ENCODE results near the gene CDHR2.
A peak's percentile ranks its signal among the peaks of the same experiment; 100 is the strongest.
"Not testable (repeated sequence)": the region's sequence is repeated elsewhere in the genome, so short reads cannot be mapped to it uniquely, and the experiment has no call there.

The CDHR2 gene

GRCh38 chr5:176596689-176597416 lies 47.7 kb downstream of the CDHR2 start:
- peak; percentile 51 for DNase-seq (ENCODE audit: low read depth)

GRCh38 chr5:176597417-176598389 lies 48.6 kb downstream of the CDHR2 start:
- no peak for DNase-seq (ENCODE audit: low read depth)

- not testable (repeated sequence) for DNase-seq (ENCODE audit: low read depth)
These were observed 50.7 kb downstream of the CDHR2 start for GRCh38 chr5:176599749-176600430.

GRCh38 chr5:176601901-176602482 lies 52.9 kb downstream of the CDHR2 start:
- DNase-seq (ENCODE audit: low read depth): no peak

GRCh38 chr5:176603091-176603490 lies 53.9 kb downstream of the CDHR2 start:
- no peak for DNase-seq (ENCODE audit: low read depth)

- no peak for DNase-seq (ENCODE audit: low read depth)
These were observed 56.9 kb downstream of the CDHR2 start for GRCh38 chr5:176606032-176606431.

GRCh38 chr5:176606875-176607274 lies 57.7 kb downstream of the CDHR2 start:
- DNase-seq (ENCODE audit: low read depth): no peak

- no peak for DNase-seq (ENCODE audit: low read depth)
These were observed 59.1 kb downstream of the CDHR2 start for GRCh38 chr5:176608142-176608705.

- DNase-seq (ENCODE audit: low read depth): no peak
These were observed 60.0 kb downstream of the CDHR2 start for GRCh38 chr5:176608937-176609723.

- peak; percentile 58 for DNase-seq (ENCODE audit: low read depth)
These were observed 60.7 kb downstream of the CDHR2 start, which contains the start of gene GPRIN1 for GRCh38 chr5:176609724-176610434. TSS of gene GPRIN1 (minus strand) at chr5:176610156. CDS start at chr5:176599834, 10,322 bp downstream.

- no peak for DNase-seq (ENCODE audit: low read depth)
These were observed 61.3 kb downstream of the CDHR2 start for GRCh38 chr5:176610435-176610773.

GRCh38 chr5:176611435-176611834 lies 62.3 kb downstream of the CDHR2 start:
- DNase-seq (ENCODE audit: low read depth): peak; percentile 30

GRCh38 chr5:176612008-176612407 lies 62.9 kb downstream of the CDHR2 start:
- DNase-seq (ENCODE audit: low read depth): no peak

- DNase-seq (ENCODE audit: low read depth): no peak
These were observed 63.7 kb downstream of the CDHR2 start for GRCh38 chr5:176612855-176613254.

- DNase-seq (ENCODE audit: low read depth): no peak
These were observed 65.8 kb downstream of the CDHR2 start for GRCh38 chr5:176614805-176615478.

GRCh38 chr5:176616511-176616910 lies 67.4 kb downstream of the CDHR2 start:
- DNase-seq (ENCODE audit: low read depth): no peak

- DNase-seq (ENCODE audit: low read depth): no peak
These were observed 69.6 kb downstream of the CDHR2 start for GRCh38 chr5:176618783-176619182.

GRCh38 chr5:176619203-176619568 lies 70.0 kb downstream of the CDHR2 start:
- peak; percentile 80 for DNase-seq (ENCODE audit: low read depth)

- DNase-seq (ENCODE audit: low read depth): no peak
These were observed 70.6 kb downstream of the CDHR2 start for GRCh38 chr5:176619569-176620332.
